GM19239 (cell line): ENCODE data around the gene CD2AP.
A peak's percentile ranks its signal among the peaks of the same experiment; 100 is the strongest.
"Not testable (repeated sequence)": the region's sequence is repeated elsewhere in the genome, so short reads cannot be mapped to it uniquely, and the experiment has no call there.

ENCODE experiments used
- DNase-seq: peaks from one replicate; pipeline ENCODE4 v3.0.0; 2011; ENCODE audit warnings: low spot score; ENCODE audit not compliant: insufficient read length
- FAIRE-seq: peaks from 2 replicates; lab custom pipeline; 2011; peaks lifted over from hg19 to GRCh38; lab: Jason Lieb, UNC

CD2AP gene

DNA sequence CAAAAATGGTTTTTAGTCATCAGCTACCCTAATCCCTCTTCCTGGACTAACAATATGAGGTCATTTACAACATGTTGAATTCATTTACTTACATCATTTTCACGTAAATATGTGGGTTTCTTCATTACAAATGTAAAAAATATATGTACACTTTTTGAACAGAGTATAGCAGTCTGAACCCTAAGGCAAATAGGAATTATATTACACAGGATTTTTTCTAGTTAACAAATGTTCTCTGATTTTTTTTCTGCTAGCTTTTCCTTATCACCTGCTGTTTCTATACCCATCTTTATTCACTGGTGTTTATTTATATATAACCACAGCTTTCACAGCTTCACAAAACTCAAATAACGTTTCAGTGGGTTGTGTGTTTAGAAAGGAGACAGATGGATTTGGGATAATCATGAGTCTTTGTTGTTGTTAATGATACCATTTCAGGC lies 21.0 kb upstream of the CD2AP start:
- FAIRE-seq (no peak), DNase-seq (no peak)

DNA sequence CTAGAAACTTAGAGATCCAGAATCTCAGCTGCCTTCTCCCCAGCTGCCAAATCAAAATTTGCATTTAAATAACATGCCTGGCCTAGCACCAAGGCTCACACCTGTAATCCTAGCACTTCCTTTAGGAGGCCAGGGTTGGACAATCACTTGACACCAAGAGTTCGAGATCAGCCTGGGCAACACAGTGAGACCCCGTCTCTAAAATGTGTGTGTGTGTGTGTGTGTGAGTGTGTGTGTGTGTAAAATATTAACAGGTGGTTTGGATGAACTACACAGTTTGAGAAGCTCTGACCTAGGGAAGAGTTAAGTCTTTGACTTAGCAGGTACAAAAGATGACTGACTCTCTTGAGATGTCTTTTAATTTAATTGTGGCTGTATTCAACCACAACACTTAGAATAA lies 20.2 kb upstream of the CD2AP start:
- FAIRE-seq = peak; percentile 23
- DNase-seq = no peak

DNA sequence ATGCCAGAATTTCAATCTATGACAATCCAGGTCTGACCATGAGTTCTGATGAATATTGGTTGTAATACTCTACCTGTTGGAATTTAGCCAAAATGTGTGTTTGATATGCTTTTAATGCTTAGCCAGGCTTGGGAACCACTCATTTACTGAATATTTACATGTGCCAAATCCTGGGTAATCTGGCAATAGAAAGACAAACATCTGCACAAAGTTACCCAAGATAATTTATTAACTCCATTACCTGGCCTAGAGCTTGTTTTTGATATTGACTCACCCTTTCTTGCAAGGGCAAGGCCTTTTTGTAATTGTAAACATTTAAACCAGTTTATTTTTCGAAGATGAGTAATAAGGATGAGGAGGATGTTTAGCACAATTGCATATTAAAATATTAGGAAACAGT lies 13.5 kb upstream of the CD2AP start:
- FAIRE-seq (no peak), DNase-seq (no peak)

DNA sequence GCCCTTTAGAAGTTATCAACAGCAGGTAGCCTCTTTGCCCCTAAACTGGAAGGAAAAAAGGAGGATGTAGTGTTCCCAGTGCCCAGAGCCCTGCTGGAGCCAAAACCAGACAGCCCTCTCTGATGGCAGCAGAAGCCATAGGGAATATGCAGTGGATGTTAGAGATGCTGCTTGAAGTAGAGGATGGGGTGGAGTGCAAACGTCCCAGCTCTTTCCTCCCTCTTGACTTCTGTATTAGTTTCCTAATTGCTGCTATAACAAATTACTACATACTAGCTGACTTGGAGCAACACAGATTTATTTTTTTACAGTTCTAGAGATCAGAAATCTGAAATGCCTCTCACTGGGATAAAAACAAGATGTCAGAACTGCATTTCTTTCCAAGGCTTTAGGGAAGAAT lies 12.5 kb upstream of the CD2AP start:
- DNase-seq (no peak), FAIRE-seq (no peak)

DNA sequence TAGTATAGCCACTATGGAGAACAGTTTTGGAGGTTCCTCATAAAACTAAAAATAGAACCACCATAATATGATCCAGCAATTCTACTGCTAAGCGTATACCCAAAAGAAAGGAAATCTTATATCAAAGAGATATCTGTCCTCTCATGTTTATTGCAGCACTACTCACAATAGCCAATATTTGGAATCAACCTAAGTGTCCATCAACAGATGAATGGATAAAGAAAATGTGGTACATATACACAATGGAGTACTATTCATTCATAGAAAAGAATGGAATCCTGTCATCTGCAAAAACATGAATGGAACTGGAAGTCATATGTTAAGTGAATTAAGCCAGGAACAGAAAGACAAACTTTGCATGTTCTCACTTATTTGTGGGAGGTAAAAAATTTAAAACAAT lies 5.7 kb upstream of the CD2AP start:
- FAIRE-seq (no peak), DNase-seq (no peak)

DNA sequence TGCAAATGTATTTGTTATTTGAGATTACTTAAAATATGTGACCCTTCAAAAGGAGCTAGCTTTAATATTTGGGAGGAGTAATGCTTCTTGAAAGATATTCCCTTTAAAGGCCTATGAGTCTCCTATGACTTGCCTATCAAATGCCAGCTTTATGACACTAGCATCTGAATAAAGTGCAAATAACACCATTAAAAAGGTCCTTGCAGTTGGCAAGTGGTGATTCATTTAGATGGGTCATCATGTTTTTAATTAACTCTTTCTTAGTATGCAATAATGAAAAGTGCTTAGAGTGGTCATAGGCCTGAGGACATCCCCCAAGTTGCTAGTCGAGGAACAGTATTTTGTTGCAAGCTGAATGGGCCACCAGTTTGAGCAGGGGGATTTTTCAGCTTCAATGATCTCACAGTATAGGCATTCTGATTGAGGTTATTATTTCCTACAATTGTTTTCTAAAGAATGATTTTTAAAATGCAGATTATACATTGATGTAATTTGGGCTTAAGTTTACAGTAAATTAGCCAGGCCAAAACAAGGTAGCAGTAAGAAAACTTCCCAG lies 3.7 kb upstream of the CD2AP start:
- DNase-seq (no peak), FAIRE-seq (peak; percentile 21)

DNA sequence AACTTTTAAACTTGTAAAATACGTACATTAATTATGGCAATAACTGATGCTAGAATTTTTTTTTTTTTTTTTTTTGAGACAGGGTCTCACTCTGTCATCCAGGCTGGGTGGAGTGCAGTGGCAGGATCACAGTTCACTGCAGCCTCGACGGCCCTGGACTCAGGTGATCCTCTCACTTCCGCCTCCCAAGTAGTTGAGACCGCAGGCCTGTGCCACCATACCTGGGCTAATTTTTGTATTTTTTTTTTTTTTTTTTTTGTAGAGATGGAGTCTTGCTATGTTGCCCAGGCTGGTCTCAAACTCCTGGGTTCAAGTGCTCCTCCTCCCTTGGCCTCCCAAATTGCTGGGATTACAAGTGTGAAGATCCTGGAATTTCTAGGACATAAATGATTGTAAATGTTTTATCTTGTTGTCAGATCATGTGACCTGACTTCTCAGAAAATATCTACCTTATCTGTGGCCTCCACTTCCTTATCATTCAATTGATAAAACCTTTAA lies 2.2 kb upstream of the CD2AP start:
- no peak for DNase-seq
- FAIRE-seq = no peak

DNA sequence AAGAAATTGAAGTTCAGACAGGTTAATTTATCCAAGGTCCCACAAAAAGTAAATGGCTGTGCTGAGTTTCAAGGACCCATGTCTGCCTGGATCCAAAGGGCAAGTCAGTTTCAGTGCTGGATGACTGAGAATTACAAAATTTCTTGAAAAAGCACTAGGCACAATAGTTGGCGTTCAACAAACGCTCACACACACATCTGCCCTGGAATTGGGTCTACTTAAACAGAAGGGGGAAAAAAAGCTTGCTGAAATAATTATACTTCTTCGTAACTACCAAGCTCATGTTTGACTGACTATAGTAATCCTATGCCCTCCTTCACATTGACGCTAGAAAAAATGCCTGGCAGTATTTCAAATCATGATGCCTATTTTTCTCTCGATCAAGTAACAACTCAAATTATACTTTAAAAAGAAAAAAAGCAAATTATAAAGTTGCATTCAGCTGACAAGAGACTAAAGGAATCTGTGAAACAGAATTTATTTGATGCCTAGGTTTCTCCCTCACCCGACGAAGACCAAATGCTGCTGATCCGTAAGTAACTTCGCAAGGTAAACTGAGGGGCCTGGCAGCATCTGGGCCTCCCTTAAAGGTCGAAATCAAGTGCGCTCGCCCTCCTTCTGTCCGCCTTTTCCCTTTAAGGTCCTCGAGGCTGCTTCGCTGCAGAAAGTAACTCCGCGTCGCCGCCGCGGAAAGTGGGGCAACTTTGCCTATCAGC lies 650 bp upstream of the CD2AP start:
- no peak for DNase-seq
- FAIRE-seq = peak; percentile 40

DNA sequence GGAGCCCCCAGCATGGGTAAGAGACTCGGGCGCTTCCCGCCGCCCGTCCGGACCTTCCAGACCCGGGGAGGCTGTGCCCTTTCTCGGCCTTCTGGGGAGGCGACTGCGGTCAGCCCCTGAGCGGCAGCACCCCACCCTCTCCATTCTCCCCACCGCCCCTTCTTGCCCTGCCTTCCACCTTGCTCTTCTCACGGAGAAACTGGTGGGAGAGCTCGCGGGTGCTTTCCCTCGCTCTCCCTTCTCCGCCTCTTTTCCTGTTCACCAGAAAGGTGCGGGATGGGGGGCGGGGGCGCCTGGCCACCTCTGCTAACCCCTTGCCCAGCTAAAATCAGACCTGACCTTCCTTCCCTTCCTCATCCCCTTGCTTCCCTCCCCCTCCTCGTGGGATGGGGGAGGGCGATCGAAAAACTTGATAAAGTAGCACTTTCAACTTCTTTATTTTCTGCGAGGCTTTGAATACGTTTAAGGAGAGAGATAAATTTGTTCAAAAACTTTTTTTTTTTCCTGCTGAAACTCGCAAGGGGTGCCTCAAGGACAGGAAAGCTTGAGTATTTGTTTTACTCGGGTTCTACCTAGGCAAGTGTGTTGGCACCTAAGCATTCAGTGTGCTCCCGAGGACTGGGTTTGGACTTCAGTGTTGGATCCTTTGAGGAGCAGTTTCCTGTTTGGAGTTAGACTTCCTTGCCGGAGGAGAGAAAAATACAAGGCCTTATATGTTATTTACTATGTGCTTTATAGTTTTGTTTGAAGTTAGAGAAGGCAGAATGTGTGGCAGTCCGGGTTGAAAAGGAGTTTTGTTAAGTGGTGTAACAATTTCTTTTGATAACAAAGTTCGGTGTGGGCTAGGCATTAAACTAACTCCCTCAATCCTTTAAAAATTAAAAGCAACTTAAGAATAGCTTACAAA lies 897 bp downstream of the CD2AP start:
- FAIRE-seq (peak; percentile 75), DNase-seq (no peak)

DNA sequence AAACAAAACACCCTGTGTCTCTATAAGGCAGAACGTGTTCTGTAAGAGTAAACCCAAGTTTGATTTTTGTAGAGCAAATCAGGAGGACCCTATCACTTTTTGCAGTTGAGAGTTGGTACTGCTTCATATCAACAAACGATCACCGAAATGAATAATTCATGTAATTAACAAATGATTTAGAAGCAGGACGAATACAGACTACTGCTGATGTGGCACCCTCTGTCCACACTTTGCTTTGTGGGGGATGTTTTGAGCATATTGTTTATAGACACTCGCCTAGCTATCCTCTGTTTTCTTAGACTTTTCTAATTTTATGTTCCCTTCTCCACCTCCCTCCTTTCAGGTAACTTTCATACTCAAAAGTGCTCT lies 1.5 kb downstream of the CD2AP start:
- DNase-seq = no peak
- FAIRE-seq = peak; percentile 82

DNA sequence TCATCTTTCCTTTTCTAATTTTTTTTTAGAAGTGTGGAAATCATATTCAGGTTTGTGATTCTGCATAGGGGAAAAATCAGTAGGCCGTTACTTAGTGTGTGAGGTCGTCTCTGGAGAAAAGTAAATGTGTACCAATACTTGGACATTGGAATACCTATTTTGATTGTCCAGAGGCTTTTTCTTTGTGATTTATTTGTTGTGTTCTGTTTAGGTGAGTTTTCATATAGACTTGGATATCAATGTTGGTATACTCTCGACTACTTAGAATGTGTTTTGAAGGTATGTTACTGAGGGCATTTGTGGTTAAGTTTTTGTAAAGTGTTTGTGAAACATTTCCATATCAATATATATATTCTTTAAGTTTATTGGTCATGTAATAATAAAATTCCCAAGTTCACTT lies 2.3 kb downstream of the CD2AP start:
- FAIRE-seq (no peak), DNase-seq (no peak)

DNA sequence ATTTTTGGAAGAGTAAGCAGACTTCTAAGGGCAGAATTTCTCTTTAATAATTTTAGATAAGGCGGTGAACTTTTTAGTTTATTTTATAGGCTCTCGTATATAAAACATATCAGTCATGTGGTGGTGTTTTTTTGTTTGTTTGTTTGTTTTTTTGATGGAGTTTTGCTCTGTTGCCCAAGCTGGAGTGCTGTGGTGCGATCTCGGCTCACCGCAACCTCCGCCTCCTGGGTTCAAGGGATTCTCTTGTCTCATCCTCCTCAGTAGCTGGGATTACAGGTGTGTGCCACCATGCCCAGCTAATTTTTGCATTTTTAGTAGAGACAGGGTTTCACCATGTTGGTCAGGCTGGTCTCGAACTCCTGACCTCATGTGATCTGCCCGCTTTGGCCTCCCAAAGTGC lies 3.6 kb downstream of the CD2AP start:
- not testable (repeated sequence) for DNase-seq, FAIRE-seq

DNA sequence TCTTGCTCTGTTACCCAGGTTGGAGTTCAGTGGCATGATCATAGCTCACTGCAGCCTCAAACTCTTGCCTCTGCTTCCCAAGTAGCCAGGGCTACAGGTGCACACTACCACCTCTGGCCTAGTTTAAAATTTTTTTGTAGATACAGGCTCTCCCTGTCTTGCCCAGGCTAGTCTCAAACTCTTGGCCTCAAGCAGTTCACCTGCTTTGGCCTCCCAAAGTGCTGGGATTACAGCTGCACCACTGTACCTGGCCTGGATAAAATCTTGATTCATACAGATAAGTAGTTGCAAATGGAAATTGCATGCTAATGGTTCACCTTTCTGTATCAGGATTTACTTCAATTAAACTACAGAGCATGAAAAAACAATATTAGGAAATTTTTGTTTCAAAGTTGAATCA lies 4.2 kb downstream of the CD2AP start:
- DNase-seq (no peak), FAIRE-seq (no peak)

DNA sequence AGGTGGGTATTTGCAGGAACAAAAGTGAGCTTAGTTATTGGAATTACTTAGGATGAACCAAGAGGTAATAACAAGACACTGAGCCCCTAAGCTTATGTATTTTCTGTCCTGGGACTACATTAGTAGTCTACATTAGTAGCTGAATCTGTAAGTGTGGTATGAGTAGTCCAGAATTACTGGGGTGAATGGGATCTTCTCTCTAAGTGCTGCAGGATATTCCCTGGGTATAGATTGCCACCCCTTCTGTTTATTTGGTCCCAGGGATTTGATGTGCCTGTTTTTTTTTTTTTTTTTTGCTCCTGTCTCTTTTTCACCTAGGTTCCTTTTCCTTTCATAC lies 5.9 kb downstream of the CD2AP start:
- FAIRE-seq = peak; percentile 39
- no peak for DNase-seq

DNA sequence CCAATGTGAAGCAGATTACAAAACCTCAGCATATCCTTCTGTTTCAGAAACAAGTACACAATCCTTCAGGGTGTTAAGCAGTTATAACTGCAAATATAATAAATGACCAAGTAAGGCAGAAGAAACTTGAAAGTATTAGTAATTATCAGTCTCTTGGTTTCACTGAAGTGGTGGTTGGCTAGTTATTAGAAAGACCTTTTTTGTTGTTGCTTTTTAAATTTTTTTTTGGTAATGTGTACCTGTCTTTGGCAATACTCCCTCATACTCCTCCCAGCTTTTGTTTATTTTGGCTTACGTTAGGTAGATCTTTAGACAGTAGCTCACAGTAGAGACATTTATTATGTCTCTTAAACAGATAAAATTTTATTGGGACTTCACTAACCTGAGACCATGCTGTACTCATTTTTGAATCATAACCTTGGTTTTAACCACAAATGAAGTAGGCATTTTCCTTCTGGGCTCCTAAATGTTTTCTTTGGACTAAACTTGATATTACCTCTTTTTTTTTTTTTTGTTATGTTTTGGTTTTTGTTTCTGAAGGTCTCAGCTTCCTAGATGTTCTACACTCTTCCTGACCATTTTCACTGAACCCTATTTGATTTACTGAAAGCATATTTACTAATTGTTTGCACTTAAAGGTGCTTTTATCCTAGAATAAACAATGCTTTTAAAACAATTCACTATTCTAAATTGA lies 6.4 kb downstream of the CD2AP start:
- peak; percentile 64 for FAIRE-seq

DNA sequence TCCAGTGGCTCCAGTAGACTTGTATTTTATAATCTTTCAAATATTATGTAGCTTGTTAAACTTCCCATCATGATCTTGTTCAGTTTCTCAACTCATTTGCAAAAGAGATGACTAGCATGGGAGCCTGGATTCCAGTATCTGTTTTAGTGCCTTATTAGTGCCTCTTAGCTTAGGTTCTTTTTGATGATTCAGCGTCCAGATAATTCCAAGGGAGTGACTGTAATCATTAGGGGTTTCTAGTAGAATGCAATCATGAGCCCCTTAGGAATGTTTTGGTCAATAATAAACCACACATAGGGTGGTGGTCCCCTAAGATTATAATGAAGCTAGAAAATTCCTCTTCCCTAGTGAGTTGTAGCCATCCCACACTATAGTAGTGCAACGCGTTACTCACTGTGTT lies 7.0 kb downstream of the CD2AP start:
- DNase-seq (no peak), FAIRE-seq (peak; percentile 39)

More for the DNA sequence above, 6.4 kb downstream of the CD2AP start:
- DNase-seq = no peak

DNA sequence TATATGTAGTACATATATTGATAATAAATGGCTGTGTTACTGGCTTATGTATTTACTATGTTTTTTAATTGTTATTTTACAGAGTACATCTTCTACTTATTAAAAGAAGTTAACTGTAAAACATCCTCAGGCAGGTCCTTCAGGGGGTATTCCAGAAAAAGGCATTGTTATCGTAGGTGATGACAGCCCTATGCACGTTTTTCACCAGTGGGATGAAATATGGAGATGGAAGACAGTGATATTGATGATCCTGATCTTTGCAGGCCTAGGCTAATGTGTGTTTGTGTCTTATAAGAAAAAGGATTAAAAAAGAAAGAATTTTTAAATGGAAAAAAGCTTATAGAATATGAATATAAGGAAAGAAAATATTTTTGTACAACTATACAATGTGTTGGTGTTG lies 7.5 kb downstream of the CD2AP start:
- no peak for FAIRE-seq

DNA sequence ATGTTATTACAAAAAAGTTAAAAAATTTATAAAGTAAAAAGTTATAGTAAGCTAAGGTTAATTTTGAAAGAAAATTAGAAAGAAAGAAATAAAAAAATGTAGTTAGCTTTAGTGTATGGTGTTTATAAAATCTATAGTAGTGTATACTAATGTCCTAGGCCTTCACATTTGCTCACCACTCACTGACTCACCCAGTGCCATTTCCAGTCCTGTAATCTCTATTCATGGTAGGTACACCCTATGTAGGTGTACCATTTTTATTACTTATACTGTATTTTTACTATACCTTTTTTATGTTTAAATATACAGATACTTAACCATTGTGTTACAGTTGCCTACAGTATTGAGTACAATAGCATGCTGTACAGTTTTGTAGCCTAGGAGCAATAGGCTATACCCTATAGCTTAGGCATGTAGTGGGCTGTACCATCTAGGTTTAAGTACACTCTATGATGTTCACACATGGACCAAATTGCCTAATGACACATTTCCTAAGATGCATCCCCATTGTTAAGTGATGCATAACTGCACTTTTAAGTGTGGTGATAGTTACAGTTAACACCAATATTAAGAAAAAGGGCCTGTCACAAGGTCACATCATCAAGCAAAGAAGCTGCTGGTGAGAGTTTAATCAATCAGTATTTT lies 8.0 kb downstream of the CD2AP start:
- DNase-seq = no peak
- peak; percentile 4 for FAIRE-seq

More for the DNA sequence above, 7.5 kb downstream of the CD2AP start:
- no peak for DNase-seq

DNA sequence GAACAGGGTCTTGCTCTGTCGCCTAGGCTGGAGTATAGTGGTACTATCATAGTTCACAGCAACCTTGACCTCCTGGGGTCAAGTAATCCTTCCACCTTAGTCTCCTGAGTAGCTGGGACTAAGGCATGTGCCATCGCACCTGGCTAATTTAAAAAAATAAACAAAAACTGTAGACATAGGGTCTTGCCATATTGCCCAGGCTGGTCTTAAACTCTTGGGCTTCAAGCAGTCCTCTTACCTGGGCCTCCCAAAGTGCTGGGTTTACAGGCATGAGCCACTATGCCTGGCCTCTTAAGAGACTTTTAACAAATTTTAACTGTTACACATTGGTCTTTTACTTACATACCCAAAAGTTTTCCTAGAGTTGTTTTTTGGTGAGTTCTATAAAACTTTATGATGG lies 12.4 kb downstream of the CD2AP start:
- no peak for FAIRE-seq
- no peak for DNase-seq

DNA sequence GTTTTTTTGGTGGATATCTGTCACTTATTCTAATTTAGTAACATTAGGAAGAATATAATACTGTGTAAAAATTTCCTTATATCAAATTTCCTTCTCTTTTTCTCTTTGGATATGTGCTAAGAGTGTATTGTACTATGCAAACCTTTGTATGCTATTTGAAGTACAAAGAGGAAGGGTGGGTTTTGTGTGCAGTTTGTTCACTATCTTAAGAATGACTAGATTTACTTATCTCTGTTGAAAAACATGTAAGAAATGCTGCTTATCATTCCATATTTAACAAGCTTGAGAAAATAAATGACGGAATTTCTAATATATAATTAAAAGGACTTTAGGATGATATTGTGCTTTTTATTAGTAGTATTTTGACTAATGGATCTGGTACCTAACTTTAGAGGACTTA lies 13.1 kb downstream of the CD2AP start:
- FAIRE-seq (no peak), DNase-seq (no peak)
